Heart right ventricle (tissue), 16 donors: ENCODE data around the gene TLR2. TPM values are rescaled to one million over a fixed set of nuclear protein-coding genes. Genes with fewer than 3 reads are reported as not detected.
"Not testable (repeated sequence)": the region's sequence is repeated elsewhere in the genome, so short reads cannot be mapped to it uniquely, and the experiment has no call there.

Experiments
- ATAC-seq, 8 donors: fragments of 200-7000 bp; cut with Tn5 transposase; one replicate each; pipeline ENCODE4 v1.9.1; 2020; ENCODE audit warnings: mild to moderate bottlenecking in 8 of 8, moderate library complexity in 8 of 8, moderate number of reproducible peaks in 1 of 8
- DNase-seq, 2 donors: peaks; one replicate each; pipeline ENCODE4 v3.0.0-alpha.2; 2020
- H3K27ac ChIP-seq, 10 donors: fragments of 200-600 bp; sonication (generic) in 2 of 10; one replicate each; pipeline versions ENCODE4 v1.5.0 to v1.8.0; 2020 to 2022; ENCODE audit warnings: mild to moderate bottlenecking in 3 of 10
- H3K27me3 ChIP-seq, 7 donors: fragments of 200-600 bp; one replicate each; pipeline ENCODE4 v1.8.0; 2021 to 2022; ENCODE audit warnings: mild to moderate bottlenecking in 2 of 7
- H3K36me3 ChIP-seq, 9 donors: fragments of 200-600 bp; sonication (generic) in 1 of 9; one replicate each; pipeline versions ENCODE4 v1.5.0 to v1.8.0; 2020 to 2022; ENCODE audit warnings: mild to moderate bottlenecking in 2 of 9
- H3K4me1 ChIP-seq, 9 donors: fragments of 200-600 bp; sonication (generic) in 1 of 9; one replicate each; pipeline versions ENCODE4 v1.5.0 to v1.8.0; 2020 to 2022; ENCODE audit warnings: mild to moderate bottlenecking in 4 of 9
- H3K4me3 ChIP-seq, 10 donors: fragments of 200-600 bp; sonication (generic) in 2 of 10; one replicate each; pipeline versions ENCODE4 v1.5.0 to v1.8.0; 2020 to 2022; ENCODE audit warnings: mild to moderate bottlenecking in 7 of 10, moderate library complexity in 2 of 10
- H3K9me3 ChIP-seq, 11 donors: fragments of 200-600 bp in 10 of 11; sonication (generic) in 2 of 11; one replicate each; pipeline versions ENCODE4 v1.5.0 to v1.8.0; 2013 to 2022; ENCODE audit warnings: mild to moderate bottlenecking in 2 of 11, control low read depth in 1 of 11, moderate library complexity in 1 of 11
- WGBS, 2 donors: extraction: QIAGEN DNeasy Blood & Tissue Kit; methylation state at CpG; one replicate each; pipeline ENCODE4 v1.1.7; 2013; ENCODE audit warnings: inconsistent platforms in 1 of 2; 5-methylcytosine and 5-hydroxymethylcytosine counted together
- intact Hi-C, 10 donors: fragments of 100-400 bp; cut with DNase I; formaldehyde crosslinking; loops; one replicate each; pipeline versions ENCODE4 v1.11.1 to v1.14.2; 2022
- polyA plus RNA-seq, 2 donors: library from polyadenylated mRNA; stranded (reverse); fragments of 200-250 nt; gene quantifications; one replicate each; pipeline ENCODE4 v1.2.3, GENCODE V29; 2013
- total RNA-seq, 10 donors: library from RNA; stranded (reverse); fragmentation: NEBNext Ultra II Directional in 3 of 10; extraction: Animal tissue kit (Norgen Biotek cat#: 25700) in 3 of 10; gene quantifications; one replicate each; pipeline versions ENCODE4 v1.2.1 to v1.2.4, GENCODE V29; 2021 to 2023
- TF ChIP-seq, protein P1 (sequence below), 9 donors: fragments of 200-600 bp; sonication (generic) in 2 of 9; IDR thresholded peaks; one replicate each; pipeline versions ENCODE4 v1.5.0 to v1.8.0; 2021 to 2022; ENCODE audit warnings: antibody characterized with exemption in 9 of 9, mild to moderate bottlenecking in 5 of 9, moderate library complexity in 1 of 9
- donor health status: Arrhythmogenic right ventricular cardiomyopathy.
- donor health status: ischemic (EF 13 %, LVEDD 7.1; RV severe dilation, severe dysfunction).
- donor health status: healthy with polysubstance abuse.
- donor health status: DM: no; HTN: yes; CAD: no.
- donor health status: DM: no; HTN: no; CAD: no.
- donor health status: ischemic (EF 25% LVEDD 6.9; RV normal size, moderate dysfunction).
- donor health status: ischemic (EF 25% LVEDD 5.7; RV mildly dilated, moderate dysfunction).
- donor health status: healthy.
- donor health status: DM: yes; HTN: yes; CAD: no.
- donor health status: Ischemic cardiomyopathy.
- donor health status: ischemic (EF 35%, LVEDD 5.7; RV mildly dilated, moderate dysfunction).
- donor health status: nonischemic (EF 11% LVEDD 7.7; RV severe dilation, severe dysfunction).
- donor health status: DM: yes; HTN: yes; CAD: no.
- donor health status: PGD.
- donor health status: ischemic (EF 29% LVEDD 5.4; RV normal size, mild dysfunction).
- donor health status: nonischemic (EF 23%, LVEDD 6.1; RV moderate dilation, normal function).

TLR2 gene
- total and polyA plus RNA-seq, 12 donors = 0.60 to 18.2 (median 3.0) TPM

- Histone ChIP-seq H3K36me3 (no peaks in the 10 kb centered on the region), H3K27ac (peak overlapping the region in 5 of 10 donors; percentile 19 to 81 (median 55)), H3K27me3 (peaks cover 0 to 5% (median 0%) of the 10 kb centered on the region in 7 donors), H3K4me3 (no peak overlapping the region), H3K9me3 (peaks cover 0 to 6% (median 0%) of the 10 kb centered on the region in 11 donors), H3K4me1 (peaks cover 0 to 57% (median 6%) of the 10 kb centered on the region in 9 donors)
- TF ChIP-seq, protein P1, sequence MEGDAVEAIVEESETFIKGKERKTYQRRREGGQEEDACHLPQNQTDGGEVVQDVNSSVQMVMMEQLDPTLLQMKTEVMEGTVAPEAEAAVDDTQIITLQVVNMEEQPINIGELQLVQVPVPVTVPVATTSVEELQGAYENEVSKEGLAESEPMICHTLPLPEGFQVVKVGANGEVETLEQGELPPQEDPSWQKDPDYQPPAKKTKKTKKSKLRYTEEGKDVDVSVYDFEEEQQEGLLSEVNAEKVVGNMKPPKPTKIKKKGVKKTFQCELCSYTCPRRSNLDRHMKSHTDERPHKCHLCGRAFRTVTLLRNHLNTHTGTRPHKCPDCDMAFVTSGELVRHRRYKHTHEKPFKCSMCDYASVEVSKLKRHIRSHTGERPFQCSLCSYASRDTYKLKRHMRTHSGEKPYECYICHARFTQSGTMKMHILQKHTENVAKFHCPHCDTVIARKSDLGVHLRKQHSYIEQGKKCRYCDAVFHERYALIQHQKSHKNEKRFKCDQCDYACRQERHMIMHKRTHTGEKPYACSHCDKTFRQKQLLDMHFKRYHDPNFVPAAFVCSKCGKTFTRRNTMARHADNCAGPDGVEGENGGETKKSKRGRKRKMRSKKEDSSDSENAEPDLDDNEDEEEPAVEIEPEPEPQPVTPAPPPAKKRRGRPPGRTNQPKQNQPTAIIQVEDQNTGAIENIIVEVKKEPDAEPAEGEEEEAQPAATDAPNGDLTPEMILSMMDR (IDR thresholded peaks at IDR 0.05) = no peak
- no peak for DNase-seq
- intact Hi-C loops = no loop called here
- 63 to 66% methylated on average over 6 of the region's 6 CpGs for WGBS, 2 donors
- ATAC-seq = peak in 7 of 8 donors; percentile 69 to 92 (median 84)
Measured at GRCh38 chr4:153661215-153661822, 22.8 kb upstream of the TLR2 start.

DNA sequence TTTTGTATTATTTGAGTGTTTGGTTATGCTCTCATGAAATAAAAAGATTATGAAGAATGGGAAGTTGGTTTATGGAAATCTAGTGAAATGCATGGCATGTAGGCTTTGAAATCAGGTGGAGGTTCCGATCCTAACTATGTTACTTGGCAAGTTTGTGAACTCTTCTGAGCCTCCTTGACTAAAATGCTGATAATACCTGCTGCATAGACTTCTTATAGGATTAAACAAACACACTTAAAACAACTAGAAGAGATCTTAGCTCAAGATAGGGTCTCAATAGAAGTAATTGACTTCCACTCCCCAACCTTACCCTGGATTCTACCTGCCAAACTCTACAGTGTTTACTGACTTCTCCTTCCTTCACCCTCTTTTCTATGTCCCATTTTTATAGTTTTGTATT is 22.2 kb upstream of the TLR2 start:
- Histone ChIP-seq H3K36me3 (no peaks in the 10 kb centered on the region), H3K27me3 (peaks cover 0 to 5% (median 0%) of the 10 kb centered on the region in 7 donors), H3K27ac (peak overlapping the region in 2 of 10 donors; percentile 47 to 73), H3K4me1 (peaks cover 0 to 51% (median 6%) of the 10 kb centered on the region in 9 donors), H3K9me3 (peaks cover 0 to 6% (median 0%) of the 10 kb centered on the region in 11 donors), H3K4me3 (no peak overlapping the region)
- DNase-seq (no peak), ATAC-seq (no peak)
- intact Hi-C loops = no loop called here
- 92 to 97% methylated on average over 1 of the region's 1 CpG for WGBS, 2 donors
- TF ChIP-seq, protein P1 (IDR thresholded peaks at IDR 0.05) = no peak

- WGBS, 2 donors = 85 to 90% methylated on average over 1 of the region's 1 CpG
- DNase-seq = no peak
- no peak overlapping the region for H3K4me3 ChIP-seq
- H3K4me1 ChIP-seq = peaks cover 0 to 35% (median 6%) of the 10 kb centered on the region in 9 donors
- H3K36me3 ChIP-seq = no peaks in the 10 kb centered on the region
- intact Hi-C loops = no loop called here
- no peak overlapping the region for H3K27ac ChIP-seq
- no peak for ATAC-seq
- TF ChIP-seq, protein P1 (IDR thresholded peaks at IDR 0.05) = no peak
- H3K9me3 ChIP-seq = peaks cover 0 to 6% (median 0%) of the 10 kb centered on the region in 11 donors
- H3K27me3 ChIP-seq = no peaks in the 10 kb centered on the region
Measured at GRCh38 chr4:153663667-153664066, 20.4 kb upstream of the TLR2 start.

- H3K4me1 ChIP-seq, H3K9me3 ChIP-seq, H3K27ac ChIP-seq, H3K4me3 ChIP-seq, ATAC-seq, DNase-seq, H3K36me3 ChIP-seq, intact Hi-C loops, H3K27me3 ChIP-seq: not testable (repeated sequence)
- 48 to 52% methylated on average over 1 of the region's 1 CpG for WGBS, 2 donors
Measured at GRCh38 chr4:153666505-153666904, 17.6 kb upstream of the TLR2 start.

- TF ChIP-seq, protein P1 (IDR thresholded peaks at IDR 0.05) = no peak
- intact Hi-C loops = no loop called here
- DNase-seq (no peak), ATAC-seq (no peak)
- Histone ChIP-seq H3K4me3 (no peak overlapping the region), H3K27me3 (peaks cover 0 to 5% (median 0%) of the 10 kb centered on the region in 7 donors), H3K27ac (no peak overlapping the region), H3K4me1 (no peaks in the 10 kb centered on the region), H3K36me3 (no peaks in the 10 kb centered on the region), H3K9me3 (peaks cover 0 to 14% (median 0%) of the 10 kb centered on the region in 11 donors)
- 71 to 77% methylated on average over 2 of the region's 2 CpGs for WGBS, 2 donors
Measured at GRCh38 chr4:153668647-153669046, 15.4 kb upstream of the TLR2 start.
